GM21381 (cell line): ENCODE measurements around the gene KRTAP9-3.
"Not testable (repeated sequence)": the region's sequence is repeated elsewhere in the genome, so short reads cannot be mapped to it uniquely, and the experiment has no call there.

Experiments
- ATAC-seq: cut with Tn5 transposase; IDR thresholded peaks from one replicate; pipeline ENCODE4 v1.9.1; 2021; ENCODE audit warnings: mild to moderate bottlenecking, moderate library complexity; ENCODE audit not compliant: unreplicated experiment

KRTAP9-3 gene

GRCh38 chr17:41249637-41250240, 17.5 kb downstream of the KRTAP9-3 start, which contains the start of gene KRTAP9-4:
Gene KRTAP9-4 (plus strand): TSS chr17:41249687. CDS start chr17:41249721, 34 bp downstream.
- not testable (repeated sequence) for ATAC-seq

DNA sequence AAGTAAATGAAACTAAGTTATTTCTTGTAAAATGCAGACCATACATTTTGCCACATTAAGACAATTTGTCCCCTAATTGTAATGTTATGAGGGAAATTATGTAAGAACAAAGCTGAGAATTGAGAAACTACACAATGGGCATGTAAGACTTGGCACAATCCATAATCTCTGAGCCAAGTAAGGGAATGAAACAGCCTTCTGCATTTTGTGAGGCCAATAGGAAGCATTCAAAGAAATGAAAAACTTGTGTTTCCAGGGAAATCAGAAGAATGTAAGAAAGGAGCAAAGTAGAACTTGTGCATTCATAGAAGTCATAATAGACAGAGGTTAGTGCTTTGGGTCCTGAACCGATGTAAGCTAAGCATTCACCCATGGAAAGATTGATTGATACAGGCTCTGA, 19.0 kb downstream of the KRTAP9-3 start:
- no peak for ATAC-seq

- ATAC-seq = no peak
Observed at GRCh38 chr17:41254861-41255260, 22.6 kb downstream of the KRTAP9-3 start.

- ATAC-seq = not testable (repeated sequence)
Observed at GRCh38 chr17:41255381-41256290, 23.4 kb downstream of the KRTAP9-3 start, which contains the start of gene KRTAP9-9. Gene KRTAP9-9 (plus strand): TSS chr17:41255384.

GRCh38 chr17:41256291-41256685, 24.0 kb downstream of the KRTAP9-3 start:
- no peak for ATAC-seq

- ATAC-seq = no peak
Observed at GRCh38 chr17:41258406-41258805, 26.2 kb downstream of the KRTAP9-3 start.

DNA sequence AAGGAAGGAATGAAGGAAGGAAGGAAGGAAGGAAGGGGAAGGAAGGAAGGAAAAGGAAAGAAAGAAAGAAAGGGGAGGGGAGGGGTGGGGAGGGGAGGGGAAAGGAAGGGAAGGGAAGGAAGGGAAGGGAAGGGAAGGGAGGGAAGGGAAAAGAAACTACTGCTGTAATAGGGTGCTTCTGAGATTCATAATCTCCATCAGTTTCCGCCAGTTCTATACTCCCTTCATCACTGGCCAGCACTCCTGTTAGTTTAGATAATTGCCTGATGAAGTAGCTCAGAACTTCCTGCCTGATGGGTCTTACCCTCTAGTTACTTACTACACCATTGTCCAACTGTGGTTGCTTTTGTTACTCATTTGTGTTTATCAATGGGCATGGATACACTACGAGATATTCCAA, 31.0 kb downstream of the KRTAP9-3 start:
- ATAC-seq = no peak

- ATAC-seq = no peak
Observed at GRCh38 chr17:41264599-41264998, 32.4 kb downstream of the KRTAP9-3 start.

DNA sequence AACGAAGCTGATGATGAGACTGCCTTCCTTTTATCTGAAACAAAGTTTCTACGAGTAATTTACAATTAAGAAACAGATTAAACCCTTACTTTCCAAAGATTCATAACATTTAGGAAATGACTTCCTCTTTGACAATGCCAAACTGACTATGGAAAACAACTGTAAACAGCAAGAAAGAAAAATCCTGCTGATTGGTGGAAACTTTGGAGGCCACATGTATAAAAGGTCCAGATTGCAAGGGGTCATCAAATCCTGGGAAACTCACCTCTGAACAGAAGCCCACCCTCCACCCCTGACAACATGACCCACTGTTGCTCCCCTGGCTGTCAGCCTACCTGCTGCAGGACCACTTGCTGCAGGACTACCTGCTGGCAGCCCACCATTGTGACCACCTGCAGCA, 32.8 kb downstream of the KRTAP9-3 start, which contains the start of gene KRTAP9-6:
KRTAP9-6 (plus strand) TSS at position 301 of the 400 bp plus-strand sequence; CDS start at position 301, 0 bp downstream.
- ATAC-seq = no peak

- ATAC-seq = no peak
Observed at GRCh38 chr17:41267711-41268110, 35.5 kb downstream of the KRTAP9-3 start.

DNA sequence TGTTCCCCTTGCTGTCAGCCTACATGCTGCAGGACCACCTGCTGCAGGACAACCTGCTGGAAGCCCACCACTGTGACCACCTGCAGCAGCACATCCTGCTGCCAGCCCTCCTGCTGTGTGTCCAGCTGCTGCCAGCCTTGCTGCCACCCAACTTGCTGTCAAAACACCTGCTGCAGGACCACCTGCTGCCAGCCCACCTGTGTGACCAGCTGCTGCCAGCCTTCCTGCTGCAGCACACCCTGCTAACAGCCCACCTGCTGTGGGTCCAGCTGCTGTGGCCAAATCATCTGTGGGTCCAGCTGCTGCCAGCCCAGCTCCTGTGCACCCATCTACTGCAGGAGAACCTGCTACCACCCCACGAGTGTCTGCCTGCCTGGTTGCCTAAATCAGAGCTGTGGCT, 39.1 kb downstream of the KRTAP9-3 start:
- not testable (repeated sequence) for ATAC-seq

- ATAC-seq = no peak
Observed at GRCh38 chr17:41271858-41272257, 39.6 kb downstream of the KRTAP9-3 start.

- not testable (repeated sequence) for ATAC-seq
Observed at GRCh38 chr17:41275648-41276190, 43.5 kb downstream of the KRTAP9-3 start, which contains the start of gene KRTAP9-7. Gene KRTAP9-7 (plus strand): TSS chr17:41275698. CDS start chr17:41275698, 0 bp downstream.

GRCh38 chr17:41278176-41278955, 46.1 kb downstream of the KRTAP9-3 start:
- no peak for ATAC-seq
